IMR-90 (cell line): ENCODE measurements around the gene FCHSD2. TPM values are rescaled to one million over a fixed set of nuclear protein-coding genes. Genes with fewer than 3 reads are reported as not detected.

Source experiments
- ATAC-seq: fragments of 200-7000 bp; cut with Tn5 transposase; 2 replicates; pipeline ENCODE4 v1.9.1; 2020; ENCODE audit warnings: low read depth, mild to moderate bottlenecking, moderate library complexity
- BruUV-seq: library from RNA; stranded (reverse); fragments of 400-500 nt; replicated peaks from 2 replicates; lab custom pipeline; 2021; lab: Mats Ljungman, UMichigan
- CTCF ChIA-PET: fragments of 300-600 bp; formaldehyde crosslinking; extraction: SDS; loops from one replicate; lab custom pipeline; 2021; ENCODE audit warnings: antibody characterized with exemption; lab: Yijun Ruan, JAX
- POLR2A ChIA-PET: fragments of 300-600 bp; sonication (Branson Sonifier 250); formaldehyde crosslinking; loops from one replicate; lab custom pipeline; 2022; ENCODE audit warnings: antibody characterized with exemption; ENCODE audit not compliant: unreplicated experiment; lab: Charles Lee
- DNase-seq: peaks from one replicate; pipeline ENCODE4 v3.0.0; 2013
- H2AFZ ChIP-seq: replicated peaks from 2 replicates; pipeline ENCODE3; 2013; ENCODE audit warnings: low read length, mild to moderate bottlenecking; ENCODE audit not compliant: poor library complexity
- H2AK5ac ChIP-seq: 2 replicates; pipeline ENCODE4 v1.6.1; 2013; ENCODE audit warnings: low read depth, low read length, inconsistent platforms
- H2AK9ac ChIP-seq: replicated peaks from 2 replicates; pipeline ENCODE3; 2013; ENCODE audit warnings: mild to moderate bottlenecking, low read depth, low read length, moderate library complexity; ENCODE audit not compliant: poor library complexity
- H2BK120ac ChIP-seq: 2 replicates; pipeline ENCODE4 v1.6.1; 2013; ENCODE audit warnings: low read depth, low read length, inconsistent platforms
- H2BK15ac ChIP-seq: 3 replicates; pipeline ENCODE4 v1.6.1; 2013; ENCODE audit warnings: low read depth, low read length, inconsistent platforms
- H2BK20ac ChIP-seq: 2 replicates; pipeline ENCODE4 v1.6.1; 2013; ENCODE audit warnings: low read depth, mild to moderate bottlenecking, inconsistent platforms, low read length, moderate library complexity
- H2BK5ac ChIP-seq: 2 replicates; pipeline ENCODE4 v1.6.1; 2013; ENCODE audit warnings: mild to moderate bottlenecking, low read depth, low read length, inconsistent platforms; ENCODE audit not compliant: poor library complexity, severe bottlenecking
- H3K14ac ChIP-seq: replicated peaks from 2 replicates; pipeline ENCODE4 v1.6.1; 2013; ENCODE audit warnings: low read depth, low read length, inconsistent platforms
- H3K18ac ChIP-seq: 2 replicates; pipeline ENCODE4 v1.6.1; 2013; ENCODE audit warnings: low read depth, low read length, control low read depth
- H3K23ac ChIP-seq: 2 replicates; pipeline ENCODE4 v1.6.1; 2013; ENCODE audit warnings: low read depth, low read length, inconsistent platforms
- H3K27ac ChIP-seq: 2 replicates; pipeline ENCODE4 v1.5.1; 2013; ENCODE audit warnings: mild to moderate bottlenecking, control low read depth, low read length; ENCODE audit not compliant: insufficient read depth
- H3K27me3 ChIP-seq: 2 replicates; pipeline ENCODE4 v1.6.1; 2013; ENCODE audit warnings: low read length; ENCODE audit not compliant: control insufficient read depth, insufficient read depth
- H3K36me3 ChIP-seq: 2 replicates; pipeline ENCODE4 v1.6.1; 2013; ENCODE audit warnings: low read length, mixed read lengths; ENCODE audit not compliant: control insufficient read depth, insufficient read depth
- H3K4ac ChIP-seq: 2 replicates; pipeline ENCODE4 v1.6.1; 2013; ENCODE audit warnings: low read depth, low read length, inconsistent platforms
- H3K4me1 ChIP-seq: 2 replicates; pipeline ENCODE4 v1.6.1; 2013; ENCODE audit warnings: low read length, mixed read lengths; ENCODE audit not compliant: control insufficient read depth, insufficient read depth
- H3K4me2 ChIP-seq: 2 replicates; pipeline ENCODE4 v1.6.1; 2013; ENCODE audit warnings: low read depth, mild to moderate bottlenecking, control low read depth, low read length, moderate library complexity
- H3K4me3 ChIP-seq: 2 replicates; pipeline ENCODE4 v1.5.1; 2013; ENCODE audit warnings: low read depth, mild to moderate bottlenecking, control low read depth, low read length, moderate library complexity; ENCODE audit not compliant: insufficient read depth
- H3K56ac ChIP-seq: 2 replicates; pipeline ENCODE4 v1.6.1; 2013; ENCODE audit warnings: low read length, inconsistent platforms; ENCODE audit not compliant: insufficient read depth; ENCODE audit errors: extremely low read depth
- H3K79me1 ChIP-seq, 2 experiments: 2 replicates each; pipeline ENCODE4 v1.6.1; 2013; ENCODE audit warnings: low read length in 2 of 2, inconsistent platforms in 1 of 2, low read depth in 1 of 2
- H3K9ac ChIP-seq: 2 replicates; pipeline ENCODE4 v1.6.1; 2013; ENCODE audit warnings: low read depth, low read length, control low read depth
- H3K9me1 ChIP-seq: 2 replicates; pipeline ENCODE4 v1.6.1; 2013; ENCODE audit warnings: low read length, inconsistent platforms; ENCODE audit not compliant: insufficient read depth
- H3K9me3 ChIP-seq: 2 replicates; pipeline ENCODE4 v1.6.1; 2013; ENCODE audit warnings: low read length; ENCODE audit not compliant: control insufficient read depth, insufficient read depth
- H4K20me1 ChIP-seq: 2 replicates; pipeline ENCODE4 v1.6.1; 2013; ENCODE audit warnings: low read length, inconsistent platforms; ENCODE audit not compliant: insufficient read depth
- H4K5ac ChIP-seq: 2 replicates; pipeline ENCODE4 v1.6.1; 2013; ENCODE audit warnings: mild to moderate bottlenecking, low read depth, low read length, control low read depth
- H4K8ac ChIP-seq, 2 experiments: 2 replicates each; pipeline ENCODE4 v1.6.1; 2013; ENCODE audit warnings: low read depth in 2 of 2, low read length in 2 of 2, control low read depth in 1 of 2, inconsistent platforms in 1 of 2
- H4K91ac ChIP-seq: 2 replicates; pipeline ENCODE4 v1.6.1; 2013; ENCODE audit warnings: low read depth, low read length, inconsistent platforms; ENCODE audit not compliant: insufficient read depth
- FOS ChIP-seq: fragments of 150-350 bp; IDR thresholded peaks from 2 replicates; pipeline ENCODE4 v1.6.1; 2016; ENCODE audit warnings: low read depth, low read length
- MAFK ChIP-seq: IDR thresholded peaks from 2 replicates; pipeline ENCODE4 v1.6.1; 2012; ENCODE audit warnings: low read depth, low read length, improper control_type of control experiment
- RCOR1 ChIP-seq: IDR thresholded peaks from 2 replicates; pipeline ENCODE4 v1.6.1; 2012; ENCODE audit warnings: mild to moderate bottlenecking, low read length, improper control_type of control experiment; ENCODE audit not compliant: insufficient replicate concordance
- WGBS, 2 experiments: methylation state at CpG; one replicate each; pipeline versions ENCODE4 v1.1.5 to v1.1.7; 2013; ENCODE audit warnings: missing lambda C conversion rate in 2 of 2; ENCODE audit not compliant: insufficient read length in 1 of 2; ENCODE audit errors: extremely low coverage in 2 of 2; 5-methylcytosine and 5-hydroxymethylcytosine counted together
- dilution Hi-C: fragments of 300-500 bp; cut with HindIII; formaldehyde crosslinking; loops from one replicate; pipeline ENCODE4 v1.14.3; 2018; ENCODE audit warnings: low sequenced_read_pairs; ENCODE audit not compliant: unreplicated experiment
- in situ Hi-C: fragments of 300-500 bp; cut with MboI; formaldehyde crosslinking; loops from 3 replicates; pipeline ENCODE4 v1.14.3; 2019; ENCODE audit warnings: low sequenced_read_pairs, inconsistent platforms, mixed read lengths
- intact Hi-C: fragments of 100-400 bp; cut with micrococcal nuclease; formaldehyde crosslinking; loops from 2 replicates; pipeline ENCODE4 v1.10.0; 2022
- polyA plus RNA-seq, 3 experiments: library from polyadenylated mRNA; depleted of rRNA; stranded (reverse); fragments of >200 nt; gene quantifications; 2 replicates each; pipeline ENCODE4 v1.2.3, GENCODE V29; 2012; ENCODE audit warnings: low replicate concordance in 1 of 3
- total RNA-seq: library from RNA; depleted of rRNA; stranded (reverse); fragments of >200 nt; gene quantifications from 2 replicates; pipeline ENCODE4 v1.2.3, GENCODE V29; 2012

The FCHSD2 gene
- total and polyA plus RNA-seq, 2 of the 4 experiments (the other 2 are of a cell fraction): 5.9 to 18.7 TPM

- H4K20me1 ChIP-seq: no peaks in the 10 kb centered on the region
- H2BK20ac ChIP-seq: peak overlapping the region; percentile 99
- peak overlapping the region; percentile 96 for H3K14ac ChIP-seq
- no peak overlapping the region for H3K27ac ChIP-seq
- peak overlapping the region; percentile 97 for H4K91ac ChIP-seq
- peak overlapping the region; percentile 93; the same call in 1 of the 2 replicates for H3K18ac ChIP-seq
- ChIA-PET CTCF (interaction anchor here (3.9 kb wide), 1 partner anchor 14 kb away, joined by 16 read pairs; the partner anchor contains the start of gene FCHSD2), POLR2A (interaction anchor here (0.5 to 1.1 kb wide), 2 partner anchors 13 to 284 kb away, joined by 4 to 5 read pairs; no protein-coding TSS in a partner anchor)
- peak overlapping the region; percentile 99 for H3K4ac ChIP-seq
- TF ChIP-seq RCOR1 (no peak), MAFK (no peak), FOS (no peak)
- in situ Hi-C loops: no loop called here
- no peak overlapping the region for H3K56ac ChIP-seq
- H2AK9ac ChIP-seq: peak overlapping the region; percentile 80
- no CpG with 5 or more reads among the region's 1 CpG for WGBS, 2 experiments
- H3K36me3 ChIP-seq: no peaks in the 10 kb centered on the region
- H2BK120ac ChIP-seq: peak overlapping the region; percentile 97
- no peak overlapping the region for H3K4me3 ChIP-seq
- intact Hi-C loops: no loop called here
- dilution Hi-C loops: no loop called here
- no TSS peak for BruUV-seq
- peak overlapping the region; percentile 100 for H2AK5ac ChIP-seq
- H2AFZ ChIP-seq: peak overlapping the region; percentile 74
- H3K79me1 ChIP-seq: peaks cover 0 to 28% of the 10 kb centered on the region in 2 experiments; a peak in 2 of 4 replicates
- H2BK15ac ChIP-seq: peak overlapping the region; percentile 100; the same call in 2 of the 3 replicates
- DNase-seq (no peak), ATAC-seq (no peak)
- no peak overlapping the region for H3K4me2 ChIP-seq
- peaks cover 35% of the 10 kb centered on the region for H3K9me1 ChIP-seq
- H2BK5ac ChIP-seq: peak overlapping the region; percentile 96
- no peaks in the 10 kb centered on the region for H3K9me3 ChIP-seq
- peak overlapping the region; percentile 88; the same call in 1 of the 2 replicates for H4K5ac ChIP-seq
- H4K8ac ChIP-seq: peak overlapping the region; percentile 91 to 99; a peak in 3 of 4 replicates
- peak overlapping the region; percentile 8; the same call in 1 of the 2 replicates for H3K23ac ChIP-seq
- no peak overlapping the region for H3K9ac ChIP-seq
- peaks cover 42% of the 10 kb centered on the region for H3K4me1 ChIP-seq
- no peaks in the 10 kb centered on the region for H3K27me3 ChIP-seq
These were observed 14.0 kb upstream of the FCHSD2 start for GRCh38 chr11:73156114-73156513.
